ENCODE measurements around the gene LCOR. TPM values are rescaled to one million over a fixed set of nuclear protein-coding genes. Genes with fewer than 3 reads are reported as not detected.

Gene LCOR
- total RNA-seq, 3 donors from 2014 or later = 70.4 to 106 (median 93.0) TPM

DNA sequence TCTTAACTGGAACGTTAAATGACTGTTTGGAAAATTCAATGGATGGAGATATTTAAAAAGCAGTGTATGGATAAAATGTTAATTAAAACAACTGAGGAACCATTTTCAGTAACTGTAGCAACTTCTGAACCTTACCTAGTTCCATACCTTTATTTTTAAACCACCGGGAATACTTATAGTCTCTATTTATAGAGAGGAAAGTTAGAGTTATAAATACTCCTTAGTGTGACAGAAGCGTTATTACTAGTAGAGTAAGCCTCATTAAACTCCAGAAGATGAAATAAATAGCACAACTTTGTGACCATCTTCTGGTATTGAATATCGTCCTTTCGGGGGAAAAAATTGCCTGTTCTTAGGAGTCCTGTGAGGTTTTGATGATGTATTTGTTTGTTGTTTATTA lies 114.9 kb downstream of the LCOR start:
- intact Hi-C loops (cut with DNase I, micrococcal nuclease) = no loop called here
- ATAC-seq = no peak
- DNase-seq = no peak

GRCh38 chr10:96949039-96949683 lies 117.1 kb downstream of the LCOR start:
- TF ChIP-seq, protein P1, sequence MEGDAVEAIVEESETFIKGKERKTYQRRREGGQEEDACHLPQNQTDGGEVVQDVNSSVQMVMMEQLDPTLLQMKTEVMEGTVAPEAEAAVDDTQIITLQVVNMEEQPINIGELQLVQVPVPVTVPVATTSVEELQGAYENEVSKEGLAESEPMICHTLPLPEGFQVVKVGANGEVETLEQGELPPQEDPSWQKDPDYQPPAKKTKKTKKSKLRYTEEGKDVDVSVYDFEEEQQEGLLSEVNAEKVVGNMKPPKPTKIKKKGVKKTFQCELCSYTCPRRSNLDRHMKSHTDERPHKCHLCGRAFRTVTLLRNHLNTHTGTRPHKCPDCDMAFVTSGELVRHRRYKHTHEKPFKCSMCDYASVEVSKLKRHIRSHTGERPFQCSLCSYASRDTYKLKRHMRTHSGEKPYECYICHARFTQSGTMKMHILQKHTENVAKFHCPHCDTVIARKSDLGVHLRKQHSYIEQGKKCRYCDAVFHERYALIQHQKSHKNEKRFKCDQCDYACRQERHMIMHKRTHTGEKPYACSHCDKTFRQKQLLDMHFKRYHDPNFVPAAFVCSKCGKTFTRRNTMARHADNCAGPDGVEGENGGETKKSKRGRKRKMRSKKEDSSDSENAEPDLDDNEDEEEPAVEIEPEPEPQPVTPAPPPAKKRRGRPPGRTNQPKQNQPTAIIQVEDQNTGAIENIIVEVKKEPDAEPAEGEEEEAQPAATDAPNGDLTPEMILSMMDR (IDR thresholded peaks at IDR 0.05) = no peak
- Histone ChIP-seq H3K36me3 (ENCODE audit: low read depth) (no peaks in the 10 kb centered on the region), H3K4me3 (no peak overlapping the region), H3K4me1 (ENCODE audit: low read depth) (no peaks in the 10 kb centered on the region), H3K9me3 (no peaks in the 10 kb centered on the region)
- no peak for ATAC-seq
- intact Hi-C loops (cut with DNase I, micrococcal nuclease) = no loop called here
- DNase-seq = no peak

More for the DNA sequence above, 114.9 kb downstream of the LCOR start:
- no peak overlapping the region for H3K4me3 ChIP-seq
- TF ChIP-seq, protein P1 (IDR thresholded peaks at IDR 0.05) = no peak
- no peaks in the 10 kb centered on the region for H3K4me1 ChIP-seq (ENCODE audit: low read depth)
- H3K9me3 ChIP-seq = no peaks in the 10 kb centered on the region
- H3K36me3 ChIP-seq (ENCODE audit: low read depth) = no peaks in the 10 kb centered on the region

- intact Hi-C loops (cut with DNase I, micrococcal nuclease) = no loop called here
- Histone ChIP-seq H3K4me3 (no peak overlapping the region), H3K36me3 (ENCODE audit: low read depth) (no peaks in the 10 kb centered on the region), H3K9me3 (no peaks in the 10 kb centered on the region), H3K4me1 (ENCODE audit: low read depth) (no peaks in the 10 kb centered on the region)
- no peak for DNase-seq
- no peak for ATAC-seq
- TF ChIP-seq, protein P1 (IDR thresholded peaks at IDR 0.05) = no peak
Measured at GRCh38 chr10:96951954-96952353, 119.9 kb downstream of the LCOR start.

GRCh38 chr10:96955794-96956193 lies 123.7 kb downstream of the LCOR start:
- Histone ChIP-seq H3K4me1 (ENCODE audit: low read depth) (no peaks in the 10 kb centered on the region), H3K4me3 (no peak overlapping the region), H3K9me3 (no peaks in the 10 kb centered on the region), H3K36me3 (ENCODE audit: low read depth) (no peaks in the 10 kb centered on the region)
- DNase-seq (no peak), ATAC-seq (no peak)
- intact Hi-C loops (cut with DNase I, micrococcal nuclease) = no loop called here
- TF ChIP-seq, protein P1 (IDR thresholded peaks at IDR 0.05) = no peak

GRCh38 chr10:96958071-96958470 lies 126.0 kb downstream of the LCOR start:
- no peak for ATAC-seq
- TF ChIP-seq, protein P1 (IDR thresholded peaks at IDR 0.05) = no peak
- Histone ChIP-seq H3K9me3 (no peaks in the 10 kb centered on the region), H3K36me3 (ENCODE audit: low read depth) (no peaks in the 10 kb centered on the region), H3K4me1 (ENCODE audit: low read depth) (no peaks in the 10 kb centered on the region), H3K4me3 (no peak overlapping the region)
- intact Hi-C loops (cut with DNase I, micrococcal nuclease) = no loop called here
- DNase-seq = no peak

DNA sequence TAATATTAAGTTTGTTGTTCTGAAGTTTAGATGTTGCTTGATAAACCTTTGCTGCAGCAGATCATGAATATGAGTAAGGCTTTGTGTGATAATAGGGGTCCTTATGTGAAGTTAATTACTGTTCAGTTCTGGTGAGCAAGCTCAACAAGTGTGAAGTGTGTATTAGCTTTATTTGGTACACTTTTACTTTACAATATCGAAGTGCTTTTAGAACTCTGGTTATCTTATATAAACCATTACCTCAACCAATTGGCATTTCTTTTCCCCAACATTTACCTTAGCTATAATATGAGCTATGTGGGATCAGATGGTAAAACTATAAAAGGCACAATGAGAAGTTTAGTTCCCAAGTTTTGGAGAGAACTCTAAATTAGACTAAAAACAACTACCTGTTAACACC lies 127.6 kb downstream of the LCOR start:
- no peaks in the 10 kb centered on the region for H3K36me3 ChIP-seq (ENCODE audit: low read depth)
- TF ChIP-seq, protein P1 (IDR thresholded peaks at IDR 0.05) = no peak
- no peaks in the 10 kb centered on the region for H3K4me1 ChIP-seq (ENCODE audit: low read depth)
- DNase-seq = no peak
- no peak for ATAC-seq
- intact Hi-C loops (cut with DNase I, micrococcal nuclease) = no loop called here
- no peak overlapping the region for H3K4me3 ChIP-seq
- H3K9me3 ChIP-seq = no peaks in the 10 kb centered on the region
